ENCODE measurements around the gene QKI.
"Not testable (repeated sequence)": the region's sequence is repeated elsewhere in the genome, so short reads cannot be mapped to it uniquely, and the experiment has no call there.

Gene QKI

GRCh38 chr6:163415620-163416556 is 1.4 kb downstream of the QKI start:
- peak in 3 of 5 experiments; percentile 16 to 75 (median 28) for DNase-seq

GRCh38 chr6:163416557-163417253 is 2.2 kb downstream of the QKI start:
- DNase-seq = peak in 3 of 5 experiments; percentile 12 to 45 (median 19)

GRCh38 chr6:163417595-163417994 is 3.1 kb downstream of the QKI start:
- no peak for DNase-seq

GRCh38 chr6:163418311-163419029 is 4.0 kb downstream of the QKI start:
- no peak for DNase-seq

- DNase-seq = no peak
Observed at GRCh38 chr6:163419413-163420288, 5.1 kb downstream of the QKI start.

- no peak for DNase-seq
Observed at GRCh38 chr6:163420289-163420614, 5.7 kb downstream of the QKI start.

GRCh38 chr6:163422550-163422949 is 8.0 kb downstream of the QKI start:
- no peak for DNase-seq

- no peak for DNase-seq
Observed at GRCh38 chr6:163423696-163424095, 9.2 kb downstream of the QKI start.

- DNase-seq = peak in 2 of 5 experiments; percentile 8 to 30
Observed at GRCh38 chr6:163427498-163428254, 13.2 kb downstream of the QKI start.

- DNase-seq = no peak
Observed at GRCh38 chr6:163428373-163428772, 13.9 kb downstream of the QKI start.

GRCh38 chr6:163429858-163430448 is 15.4 kb downstream of the QKI start:
- DNase-seq = no peak

- no peak for DNase-seq
Observed at GRCh38 chr6:163432300-163432699, 17.8 kb downstream of the QKI start.

- not testable (repeated sequence) for DNase-seq
Observed at GRCh38 chr6:163433486-163433885, 19.0 kb downstream of the QKI start.

GRCh38 chr6:163435023-163435422 is 20.5 kb downstream of the QKI start:
- DNase-seq = no peak

GRCh38 chr6:163436843-163437242 is 22.3 kb downstream of the QKI start:
- DNase-seq = no peak

- no peak for DNase-seq
Observed at GRCh38 chr6:163437466-163437865, 22.9 kb downstream of the QKI start.

- no peak for DNase-seq
Observed at GRCh38 chr6:163438298-163438939, 23.9 kb downstream of the QKI start.

GRCh38 chr6:163438940-163439335 is 24.4 kb downstream of the QKI start:
- peak in 3 of 5 experiments; percentile 18 to 62 (median 33) for DNase-seq

- not testable (repeated sequence) for DNase-seq
Observed at GRCh38 chr6:163439390-163439789, 24.9 kb downstream of the QKI start.

GRCh38 chr6:163439997-163440396 is 25.5 kb downstream of the QKI start:
- no peak for DNase-seq

All from T-helper 2 cell (primary cell).